H1 (cell line): Measurements from ENCODE around the gene GDAP1L1. TPM values are rescaled to one million over a fixed set of nuclear protein-coding genes. Genes with fewer than 3 reads are reported as not detected.

Source experiments
- BACH1 ChIP-seq: IDR thresholded peaks from 2 replicates; pipeline ENCODE4 v1.6.1; 2012; ENCODE audit warnings: low read length, improper control_type of control experiment
- CHD1 ChIP-seq: IDR thresholded peaks from 2 replicates; pipeline ENCODE4 v1.6.1; 2012; ENCODE audit warnings: low read depth, low read length, improper control_type of control experiment
- CREB1 ChIP-seq: IDR thresholded peaks from 2 replicates; pipeline ENCODE4 v1.6.1; 2012; ENCODE audit warnings: inconsistent platforms
- EGR1 ChIP-seq: IDR thresholded peaks from 2 replicates; pipeline ENCODE4 v1.6.1; 2011; ENCODE audit warnings: low read depth, low read length, borderline replicate concordance
- EP300 ChIP-seq, 2 experiments: IDR thresholded peaks; 1 replicate in 1 of 2; 2 replicates in 1 of 2; pipeline ENCODE4 v1.6.1; 2011 to 2012; ENCODE audit warnings: low read depth in 2 of 2, low read length in 2 of 2, mild to moderate bottlenecking in 2 of 2, borderline replicate concordance in 1 of 2, inconsistent platforms in 1 of 2, moderate library complexity in 1 of 2
- EZH2 ChIP-seq: fragments of 200-600 bp; sonication (generic); IDR thresholded peaks from 2 replicates; pipeline ENCODE4 v1.7.1; 2012; ENCODE audit warnings: low read depth, mild to moderate bottlenecking, moderate library complexity, low read length, inconsistent platforms; ENCODE audit not compliant: severe bottlenecking
- HDAC6 ChIP-seq: IDR thresholded peaks from one replicate; pipeline ENCODE4 v1.7.1; 2012; ENCODE audit warnings: low read depth, mild to moderate bottlenecking, inconsistent platforms, low read length, moderate library complexity
- JUN ChIP-seq: IDR thresholded peaks from 2 replicates; pipeline ENCODE4 v1.6.1; 2011; ENCODE audit warnings: low read depth, mild to moderate bottlenecking, improper control_type of control experiment, low read length
- JUND ChIP-seq: IDR thresholded peaks from 2 replicates; pipeline ENCODE4 v1.6.1; 2011; ENCODE audit warnings: mild to moderate bottlenecking, improper control_type of control experiment, low read length
- KDM4A ChIP-seq: IDR thresholded peaks from one replicate; pipeline ENCODE4 v1.7.1; 2012; ENCODE audit warnings: low read depth, mild to moderate bottlenecking, moderate library complexity, low read length, inconsistent platforms; ENCODE audit not compliant: severe bottlenecking
- NRF1 ChIP-seq: IDR thresholded peaks from 2 replicates; pipeline ENCODE4 v1.6.1; 2011; ENCODE audit warnings: mild to moderate bottlenecking, low read depth, low read length, improper control_type of control experiment
- PHF8 ChIP-seq: fragments of 200-600 bp; sonication (generic); conservative IDR thresholded peaks from 2 replicates; pipeline ENCODE4 v1.7.1; 2012; ENCODE audit warnings: low read depth, mild to moderate bottlenecking, inconsistent platforms, low read length, moderate library complexity
- RAD21 ChIP-seq, 2 experiments: IDR thresholded peaks in 1 of 2; conservative IDR thresholded peaks in 1 of 2; 2 replicates each; pipeline ENCODE4 v1.6.1; 2011; ENCODE audit warnings: low read depth in 2 of 2, low read length in 2 of 2, improper control_type of control experiment in 1 of 2, inconsistent platforms in 1 of 2, mild to moderate bottlenecking in 1 of 2, moderate library complexity in 1 of 2
- RBBP5 ChIP-seq: IDR thresholded peaks from 2 replicates; pipeline ENCODE4 v1.7.1; 2012; ENCODE audit warnings: low read depth, mild to moderate bottlenecking, inconsistent platforms, low read length, moderate library complexity, borderline replicate concordance
- RFX5 ChIP-seq: IDR thresholded peaks from 2 replicates; pipeline ENCODE4 v1.6.1; 2011; ENCODE audit warnings: low read depth, low read length, improper control_type of control experiment, borderline replicate concordance
- SIN3A ChIP-seq, 2 experiments: IDR thresholded peaks in 1 of 2; conservative IDR thresholded peaks in 1 of 2; 2 replicates each; pipeline ENCODE4 v1.6.1; 2011 to 2012; ENCODE audit warnings: low read length in 2 of 2, improper control_type of control experiment in 1 of 2, low read depth in 1 of 2, mild to moderate bottlenecking in 1 of 2
- SIX5 ChIP-seq: IDR thresholded peaks from 2 replicates; pipeline ENCODE4 v1.6.1; 2011; ENCODE audit warnings: mild to moderate bottlenecking, low read depth, low read length
- SP1 ChIP-seq: IDR thresholded peaks from 2 replicates; pipeline ENCODE4 v1.6.1; 2011; ENCODE audit warnings: low read depth, low read length
- SP2 ChIP-seq: IDR thresholded peaks from 2 replicates; pipeline ENCODE4 v1.6.1; 2012; ENCODE audit warnings: mild to moderate bottlenecking, low read length, inconsistent platforms
- TBP ChIP-seq: IDR thresholded peaks from 2 replicates; pipeline ENCODE4 v1.6.1; 2011; ENCODE audit warnings: low read depth, low read length, improper control_type of control experiment
- ZNF274 ChIP-seq: IDR thresholded peaks from 2 replicates; pipeline ENCODE4 v1.7.0; 2012; ENCODE audit warnings: low read length, borderline replicate concordance; ENCODE audit errors: extremely low read depth
- polyA plus RNA-seq, 7 experiments: library from polyadenylated mRNA; depleted of rRNA in 3 of 7; stranded (reverse) in 5 of 7; unstranded in 2 of 7; fragments of >200 nt in 5 of 7; fragments of 200-250 nt in 2 of 7; gene quantifications; 1 replicate in 5 of 7; 2 replicates in 1 of 7; 4 replicates in 1 of 7; pipeline versions ENCODE4 v1.2.1 to v1.2.3, GENCODE V29; 2011 to 2013; ENCODE audit warnings: missing spikeins in 2 of 7, mixed read lengths in 2 of 7
- total RNA-seq: library from RNA; stranded (reverse); fragmentation: NEBNext Ultra II Directional; extraction: Animal tissue kit (Norgen Biotek cat#: 25700); gene quantifications from 2 replicates; pipeline ENCODE4 v1.2.1, GENCODE V29; 2021
- TF ChIP-seq, protein P1 (sequence below): IDR thresholded peaks from 2 replicates; pipeline ENCODE4 v1.6.1; 2012; ENCODE audit warnings: inconsistent platforms
- TF ChIP-seq, protein P2 (sequence below): IDR thresholded peaks from 2 replicates; pipeline ENCODE4 v1.6.1; 2012; ENCODE audit warnings: inconsistent platforms

GDAP1L1 gene
- total and polyA plus RNA-seq, 2 of the 8 experiments (the other 6 are each of a cell fraction or from before 2014, with no cell fraction given), result 8.5 to 63.1 TPM

DNA sequence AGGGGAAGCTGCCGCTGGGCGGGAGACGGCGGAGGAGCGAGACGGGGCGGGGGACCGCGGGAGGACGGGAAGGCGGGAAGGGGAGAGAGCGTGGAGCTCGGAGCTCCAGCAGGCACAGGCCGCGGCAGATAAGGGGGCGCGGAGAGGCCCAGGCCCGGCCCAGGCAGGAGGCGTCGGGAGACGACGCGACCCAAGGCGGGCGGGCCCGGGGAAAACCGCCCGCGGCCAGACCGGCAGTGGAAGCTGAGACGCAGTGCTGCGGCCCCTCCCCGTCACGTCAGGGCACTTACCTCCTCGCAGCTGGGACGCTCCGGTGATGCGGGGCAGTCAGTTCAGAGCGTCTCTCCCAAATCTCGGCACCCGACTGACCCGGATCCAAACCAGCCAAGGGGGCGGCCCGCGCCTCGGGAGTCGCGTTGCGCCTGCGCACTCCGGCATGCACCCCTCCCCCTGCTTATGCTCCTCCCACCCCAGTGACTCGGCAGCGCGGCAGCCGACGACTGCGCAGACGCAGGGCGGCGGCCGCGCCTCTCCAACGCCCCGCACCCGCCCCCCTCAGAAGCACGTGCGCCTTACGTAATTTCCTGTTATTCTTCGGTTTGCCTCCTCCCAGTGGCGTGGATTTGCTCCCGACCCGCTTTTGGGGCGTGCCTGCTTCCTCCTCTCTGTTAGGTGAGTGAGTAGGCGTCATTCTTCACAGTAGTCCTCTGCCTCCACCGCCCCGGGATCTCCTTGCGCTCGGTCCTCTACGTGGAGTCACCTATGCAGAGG, 36.5 kb upstream of the GDAP1L1 start, which contains the start of gene OSER1 (continued):
- TF ChIP-seq PHF8, result peak; percentile 77
- no peak for TF ChIP-seq HDAC6
- TF ChIP-seq, protein P1, sequence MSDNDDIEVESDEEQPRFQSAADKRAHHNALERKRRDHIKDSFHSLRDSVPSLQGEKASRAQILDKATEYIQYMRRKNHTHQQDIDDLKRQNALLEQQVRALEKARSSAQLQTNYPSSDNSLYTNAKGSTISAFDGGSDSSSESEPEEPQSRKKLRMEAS, result peak; percentile 96
- TF ChIP-seq EGR1, result no peak
- peak; percentile 70 for TF ChIP-seq KDM4A
- TF ChIP-seq EZH2, result no peak
- TF ChIP-seq, protein P2, sequence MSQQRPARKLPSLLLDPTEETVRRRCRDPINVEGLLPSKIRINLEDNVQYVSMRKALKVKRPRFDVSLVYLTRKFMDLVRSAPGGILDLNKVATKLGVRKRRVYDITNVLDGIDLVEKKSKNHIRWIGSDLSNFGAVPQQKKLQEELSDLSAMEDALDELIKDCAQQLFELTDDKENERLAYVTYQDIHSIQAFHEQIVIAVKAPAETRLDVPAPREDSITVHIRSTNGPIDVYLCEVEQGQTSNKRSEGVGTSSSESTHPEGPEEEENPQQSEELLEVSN, result peak; percentile 42
- TF ChIP-seq SP2, result no peak
- TF ChIP-seq NRF1, result peak; percentile 83
- 0 out of 2 replicates have a peak, but pooled peaks have one; percentile 75 for TF ChIP-seq RBBP5
- no peak for TF ChIP-seq RAD21 (IDR thresholded peaks at IDR 0.05 in 1 of 2, conservative IDR thresholded peaks at IDR 0.05 in 1 of 2; ENCODE audit: low read depth in 2 of 2, low read length in 2 of 2)
- TF ChIP-seq RFX5, result no peak
- no peak; the same call in 1 of the 2 replicates for TF ChIP-seq SP1
- no peak for TF ChIP-seq SIX5
- no peak for TF ChIP-seq ZNF274
- peak; percentile 72; the same call in 1 of the 2 replicates for TF ChIP-seq BACH1
- TF ChIP-seq TBP, result peak; percentile 83
- TF ChIP-seq JUND, result no peak; the same call in 1 of the 2 replicates
- TF ChIP-seq JUN, result no peak
- TF ChIP-seq CHD1, result no peak
- peak; percentile 89 for TF ChIP-seq CREB1
- peak in 1 of 2 experiments; percentile 57; a peak in 1 of 3 replicates for TF ChIP-seq EP300 (IDR thresholded peaks at IDR 0.05; ENCODE audit: borderline replicate concordance in 1 of 2, low read depth in 2 of 2, low read length in 2 of 2)
- peak in 1 of 2 experiments; percentile 38; a peak in 2 of 4 replicates for TF ChIP-seq SIN3A (conservative IDR thresholded peaks at IDR 0.05 in 1 of 2, IDR thresholded peaks at IDR 0.05 in 1 of 2; ENCODE audit: low read depth in 1 of 2, low read length in 2 of 2)
